ENCODE measurements around the gene CAPN2.

The CAPN2 gene

GRCh38 chr1:223725578-223725977 is 13.2 kb downstream of the CAPN2 start:
- TF ChIP-seq EZH2phosphoT487 (conservative IDR thresholded peaks at IDR 0.05; ENCODE audit: low read length) = no peak
- TF ChIP-seq, protein P1, sequence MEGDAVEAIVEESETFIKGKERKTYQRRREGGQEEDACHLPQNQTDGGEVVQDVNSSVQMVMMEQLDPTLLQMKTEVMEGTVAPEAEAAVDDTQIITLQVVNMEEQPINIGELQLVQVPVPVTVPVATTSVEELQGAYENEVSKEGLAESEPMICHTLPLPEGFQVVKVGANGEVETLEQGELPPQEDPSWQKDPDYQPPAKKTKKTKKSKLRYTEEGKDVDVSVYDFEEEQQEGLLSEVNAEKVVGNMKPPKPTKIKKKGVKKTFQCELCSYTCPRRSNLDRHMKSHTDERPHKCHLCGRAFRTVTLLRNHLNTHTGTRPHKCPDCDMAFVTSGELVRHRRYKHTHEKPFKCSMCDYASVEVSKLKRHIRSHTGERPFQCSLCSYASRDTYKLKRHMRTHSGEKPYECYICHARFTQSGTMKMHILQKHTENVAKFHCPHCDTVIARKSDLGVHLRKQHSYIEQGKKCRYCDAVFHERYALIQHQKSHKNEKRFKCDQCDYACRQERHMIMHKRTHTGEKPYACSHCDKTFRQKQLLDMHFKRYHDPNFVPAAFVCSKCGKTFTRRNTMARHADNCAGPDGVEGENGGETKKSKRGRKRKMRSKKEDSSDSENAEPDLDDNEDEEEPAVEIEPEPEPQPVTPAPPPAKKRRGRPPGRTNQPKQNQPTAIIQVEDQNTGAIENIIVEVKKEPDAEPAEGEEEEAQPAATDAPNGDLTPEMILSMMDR (IDR thresholded peaks at IDR 0.05; ENCODE audit: insufficient read depth, low read length, poor library complexity, severe bottlenecking) = no peak
- Histone ChIP-seq H3K36me3 (ENCODE audit: low read length) (no peaks in the 10 kb centered on the region), H3K9ac (ENCODE audit: low read length) (no peak overlapping the region), H3K79me2 (ENCODE audit: insufficient read depth, low read length) (no peaks in the 10 kb centered on the region), H3F3A (ENCODE audit: insufficient read depth) (no peaks in the 10 kb centered on the region), H3K9me3 (ENCODE audit: insufficient read depth, low read length) (no peaks in the 10 kb centered on the region), H3K4me3 (ENCODE audit: insufficient read depth, low read length, poor library complexity, severe bottlenecking) (no peak overlapping the region), H3K27ac (ENCODE audit: low read depth, low read length) (no peak overlapping the region), H3K4me2 (ENCODE audit: low read depth, low read length, poor library complexity, severe bottlenecking) (no peak overlapping the region), H2AFZ (ENCODE audit: low read depth, low read length, severe bottlenecking) (no peak overlapping the region), H4K20me1 (ENCODE audit: low read depth, low read length) (no peaks in the 10 kb centered on the region), H3K27me3 (ENCODE audit: low read length) (no peaks in the 10 kb centered on the region), H3K9me2 (replicated peaks; ENCODE audit: insufficient read depth, low read length) (no peaks in the 10 kb centered on the region)

DNA sequence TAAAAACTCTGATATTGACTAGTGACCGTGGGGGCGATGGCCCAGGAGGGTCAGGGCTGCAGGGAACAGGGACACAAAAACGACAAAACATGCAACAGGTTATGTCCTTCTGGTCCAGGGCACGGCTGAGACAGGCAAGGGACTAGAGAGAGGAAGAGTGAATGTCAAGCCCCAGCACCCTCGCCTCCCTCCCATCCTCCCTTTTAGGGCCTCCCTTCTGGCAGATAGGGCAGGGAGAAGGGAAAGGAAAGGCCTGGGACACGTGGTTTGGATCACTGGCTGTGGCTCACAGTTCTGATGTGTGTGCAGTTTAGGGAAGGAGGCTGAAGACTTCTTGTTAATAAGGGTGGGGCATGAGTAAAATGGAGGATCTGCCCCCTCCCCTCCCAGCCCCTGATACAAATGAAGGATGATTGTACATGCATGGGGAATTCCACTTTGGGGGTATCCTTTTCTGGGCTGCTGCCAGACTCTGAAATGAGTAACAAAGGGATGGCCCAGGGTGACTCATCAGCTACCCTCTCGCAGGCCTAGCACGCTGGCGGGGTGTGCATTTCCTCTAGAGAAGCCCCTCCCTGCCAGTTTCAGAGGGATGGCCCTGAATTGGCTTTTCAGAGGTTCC is 14.2 kb downstream of the CAPN2 start:
- TF ChIP-seq, protein P1 (IDR thresholded peaks at IDR 0.05; ENCODE audit: insufficient read depth, low read length, poor library complexity, severe bottlenecking) = no peak
- no peak for TF ChIP-seq EZH2phosphoT487 (conservative IDR thresholded peaks at IDR 0.05; ENCODE audit: low read length)
- H2AFZ ChIP-seq (ENCODE audit: low read depth, low read length, severe bottlenecking) = no peak overlapping the region
- no peaks in the 10 kb centered on the region for H3K27me3 ChIP-seq (ENCODE audit: low read length)
- H4K20me1 ChIP-seq (ENCODE audit: low read depth, low read length) = no peaks in the 10 kb centered on the region
- H3K27ac ChIP-seq (ENCODE audit: low read depth, low read length) = no peak overlapping the region
- no peaks in the 10 kb centered on the region for H3K9me2 ChIP-seq (replicated peaks; ENCODE audit: insufficient read depth, low read length)
- no peaks in the 10 kb centered on the region for H3F3A ChIP-seq (ENCODE audit: insufficient read depth)
- no peak overlapping the region for H3K4me2 ChIP-seq (ENCODE audit: low read depth, low read length, poor library complexity, severe bottlenecking)
- no peaks in the 10 kb centered on the region for H3K36me3 ChIP-seq (ENCODE audit: low read length)
- H3K4me3 ChIP-seq (ENCODE audit: insufficient read depth, low read length, poor library complexity, severe bottlenecking) = no peak overlapping the region
- H3K9ac ChIP-seq (ENCODE audit: low read length) = no peak overlapping the region
- H3K79me2 ChIP-seq (ENCODE audit: insufficient read depth, low read length) = no peaks in the 10 kb centered on the region
- no peaks in the 10 kb centered on the region for H3K9me3 ChIP-seq (ENCODE audit: insufficient read depth, low read length)

- no peaks in the 10 kb centered on the region for H3K36me3 ChIP-seq (ENCODE audit: low read length)
- no peaks in the 10 kb centered on the region for H3K9me3 ChIP-seq (ENCODE audit: insufficient read depth, low read length)
- TF ChIP-seq EZH2phosphoT487 (conservative IDR thresholded peaks at IDR 0.05; ENCODE audit: low read length) = no peak
- TF ChIP-seq, protein P1 (IDR thresholded peaks at IDR 0.05; ENCODE audit: insufficient read depth, low read length, poor library complexity, severe bottlenecking) = no peak
- H3F3A ChIP-seq (ENCODE audit: insufficient read depth) = no peaks in the 10 kb centered on the region
- H4K20me1 ChIP-seq (ENCODE audit: low read depth, low read length) = no peaks in the 10 kb centered on the region
- no peaks in the 10 kb centered on the region for H3K9me2 ChIP-seq (replicated peaks; ENCODE audit: insufficient read depth, low read length)
- H3K27ac ChIP-seq (ENCODE audit: low read depth, low read length) = no peak overlapping the region
- H3K27me3 ChIP-seq (ENCODE audit: low read length) = no peaks in the 10 kb centered on the region
- no peaks in the 10 kb centered on the region for H3K79me2 ChIP-seq (ENCODE audit: insufficient read depth, low read length)
- no peak overlapping the region for H3K9ac ChIP-seq (ENCODE audit: low read length)
- H2AFZ ChIP-seq (ENCODE audit: low read depth, low read length, severe bottlenecking) = no peak overlapping the region
- H3K4me3 ChIP-seq (ENCODE audit: insufficient read depth, low read length, poor library complexity, severe bottlenecking) = no peak overlapping the region
- H3K4me2 ChIP-seq (ENCODE audit: low read depth, low read length, poor library complexity, severe bottlenecking) = no peak overlapping the region
Observed at GRCh38 chr1:223727541-223727940, 15.2 kb downstream of the CAPN2 start.

Data from SU-DHL-6 (cell line).